ENCODE results near the gene BROX.
"Not testable (repeated sequence)": the region's sequence is repeated elsewhere in the genome, so short reads cannot be mapped to it uniquely, and the experiment has no call there.

BROX gene, protein sequence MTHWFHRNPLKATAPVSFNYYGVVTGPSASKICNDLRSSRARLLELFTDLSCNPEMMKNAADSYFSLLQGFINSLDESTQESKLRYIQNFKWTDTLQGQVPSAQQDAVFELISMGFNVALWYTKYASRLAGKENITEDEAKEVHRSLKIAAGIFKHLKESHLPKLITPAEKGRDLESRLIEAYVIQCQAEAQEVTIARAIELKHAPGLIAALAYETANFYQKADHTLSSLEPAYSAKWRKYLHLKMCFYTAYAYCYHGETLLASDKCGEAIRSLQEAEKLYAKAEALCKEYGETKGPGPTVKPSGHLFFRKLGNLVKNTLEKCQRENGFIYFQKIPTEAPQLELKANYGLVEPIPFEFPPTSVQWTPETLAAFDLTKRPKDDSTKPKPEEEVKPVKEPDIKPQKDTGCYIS

GRCh38 chr1:222712253-222713090 lies at the start of gene BROX, which contains the start of gene AIDA:
BROX (plus strand) TSS chr1:222712564; CDS start chr1:222715700, 3,136 bp downstream.
AIDA (minus strand) TSS chr1:222712491; CDS start chr1:222712317, 174 bp downstream.
- peak within 1 kb of the TSS; percentile 99 for H3K4me2 ChIP-seq (ENCODE audit: low read length)
- no peaks in the 10 kb centered on the region for H3K9me3 ChIP-seq (ENCODE audit: control insufficient read depth, low read length)
- H3K27ac ChIP-seq: peak within 1 kb of the TSS; percentile 99
- peak within 1 kb of the TSS; percentile 76 for H3K9ac ChIP-seq
- peak within 1 kb of the TSS; percentile 100 for H3K4me3 ChIP-seq (ENCODE audit: low read depth, low read length)
- H3K36me3 ChIP-seq (ENCODE audit: control insufficient read depth, insufficient read depth, low read length): no peaks in the 10 kb centered on the region
- H3K4me1 ChIP-seq: no peaks in the 10 kb centered on the region
- peak within 1 kb of the TSS; percentile 94 for H2AFZ ChIP-seq
- no peaks in the 10 kb centered on the region for H3K27me3 ChIP-seq (ENCODE audit: control insufficient read depth, insufficient read depth, low read length)
- TF ChIP-seq, protein P1, sequence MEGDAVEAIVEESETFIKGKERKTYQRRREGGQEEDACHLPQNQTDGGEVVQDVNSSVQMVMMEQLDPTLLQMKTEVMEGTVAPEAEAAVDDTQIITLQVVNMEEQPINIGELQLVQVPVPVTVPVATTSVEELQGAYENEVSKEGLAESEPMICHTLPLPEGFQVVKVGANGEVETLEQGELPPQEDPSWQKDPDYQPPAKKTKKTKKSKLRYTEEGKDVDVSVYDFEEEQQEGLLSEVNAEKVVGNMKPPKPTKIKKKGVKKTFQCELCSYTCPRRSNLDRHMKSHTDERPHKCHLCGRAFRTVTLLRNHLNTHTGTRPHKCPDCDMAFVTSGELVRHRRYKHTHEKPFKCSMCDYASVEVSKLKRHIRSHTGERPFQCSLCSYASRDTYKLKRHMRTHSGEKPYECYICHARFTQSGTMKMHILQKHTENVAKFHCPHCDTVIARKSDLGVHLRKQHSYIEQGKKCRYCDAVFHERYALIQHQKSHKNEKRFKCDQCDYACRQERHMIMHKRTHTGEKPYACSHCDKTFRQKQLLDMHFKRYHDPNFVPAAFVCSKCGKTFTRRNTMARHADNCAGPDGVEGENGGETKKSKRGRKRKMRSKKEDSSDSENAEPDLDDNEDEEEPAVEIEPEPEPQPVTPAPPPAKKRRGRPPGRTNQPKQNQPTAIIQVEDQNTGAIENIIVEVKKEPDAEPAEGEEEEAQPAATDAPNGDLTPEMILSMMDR (IDR thresholded peaks at IDR 0.05): no peak
- H3K79me2 ChIP-seq: peaks cover 8% of the 10 kb centered on the region

DNA sequence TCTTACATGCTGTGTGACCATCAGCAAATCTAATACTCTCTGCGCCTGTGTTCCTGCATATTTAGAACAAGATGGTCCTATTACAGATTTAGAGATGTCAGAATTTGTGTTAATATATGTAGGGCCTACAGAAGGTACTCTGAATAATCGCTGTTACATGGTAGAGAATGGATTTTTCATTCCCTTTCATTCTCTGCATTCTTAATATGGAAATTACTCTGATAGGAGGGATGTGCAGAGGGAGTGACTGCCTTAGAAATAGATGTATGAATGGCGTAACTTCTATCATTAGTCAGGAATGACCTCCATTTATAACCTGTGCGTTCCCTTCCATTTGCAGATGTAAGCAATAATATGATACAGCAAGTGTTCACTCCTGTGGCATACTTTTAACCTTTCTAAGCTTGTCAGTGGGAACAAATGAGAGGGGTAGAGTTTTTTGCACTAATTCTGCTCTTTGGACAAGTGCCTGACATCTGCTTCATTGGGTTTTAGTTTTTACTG lies 48.9 kb upstream of the BROX start:
- Histone ChIP-seq H3K27ac (no peak overlapping the region), H3K79me2 (no peaks in the 10 kb centered on the region), H3K4me2 (ENCODE audit: low read length) (no peak overlapping the region), H2AFZ (no peak overlapping the region), H3K27me3 (ENCODE audit: control insufficient read depth, insufficient read depth, low read length) (no peaks in the 10 kb centered on the region), H3K9ac (no peak overlapping the region), H3K4me1 (no peaks in the 10 kb centered on the region), H3K9me3 (ENCODE audit: control insufficient read depth, low read length) (no peaks in the 10 kb centered on the region), H3K36me3 (ENCODE audit: control insufficient read depth, insufficient read depth, low read length) (no peaks in the 10 kb centered on the region), H3K4me3 (ENCODE audit: low read depth, low read length) (no peak overlapping the region)
- TF ChIP-seq, protein P1 (IDR thresholded peaks at IDR 0.05): no peak

DNA sequence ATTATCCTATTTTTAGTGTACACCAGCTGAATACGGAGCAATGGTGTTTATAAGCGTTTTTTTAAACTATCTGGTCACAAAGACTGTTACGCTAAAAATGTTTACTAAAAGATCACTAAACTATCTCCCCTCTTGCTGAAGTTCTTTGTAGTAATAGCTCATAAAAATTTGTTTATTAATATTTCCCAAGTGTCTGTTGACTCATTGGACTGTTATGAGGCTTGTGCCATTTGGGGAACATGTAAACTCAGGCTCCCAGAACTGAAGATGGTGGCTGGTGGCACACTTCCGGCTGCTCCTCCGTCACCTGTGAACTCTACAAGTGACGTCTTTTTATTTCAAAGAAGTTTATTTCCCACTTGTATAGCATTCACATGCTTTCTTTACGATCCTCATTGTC lies 46.4 kb upstream of the BROX start:
- H3K4me1 ChIP-seq: no peaks in the 10 kb centered on the region
- H3K4me2 ChIP-seq (ENCODE audit: low read length): no peak overlapping the region
- no peaks in the 10 kb centered on the region for H3K36me3 ChIP-seq (ENCODE audit: control insufficient read depth, insufficient read depth, low read length)
- H2AFZ ChIP-seq: no peak overlapping the region
- H3K9me3 ChIP-seq (ENCODE audit: control insufficient read depth, low read length): no peaks in the 10 kb centered on the region
- TF ChIP-seq, protein P1 (IDR thresholded peaks at IDR 0.05): no peak
- no peak overlapping the region for H3K27ac ChIP-seq
- H3K4me3 ChIP-seq (ENCODE audit: low read depth, low read length): no peak overlapping the region
- no peaks in the 10 kb centered on the region for H3K79me2 ChIP-seq
- no peak overlapping the region for H3K9ac ChIP-seq
- H3K27me3 ChIP-seq (ENCODE audit: control insufficient read depth, insufficient read depth, low read length): no peaks in the 10 kb centered on the region

GRCh38 chr1:222668184-222668583 lies 44.2 kb upstream of the BROX start:
- H3K4me2 ChIP-seq (ENCODE audit: low read length); H2AFZ ChIP-seq; H3K4me3 ChIP-seq (ENCODE audit: low read depth, low read length); H3K9ac ChIP-seq; H3K27ac ChIP-seq; H3K27me3 ChIP-seq (ENCODE audit: control insufficient read depth, insufficient read depth, low read length); H3K36me3 ChIP-seq (ENCODE audit: control insufficient read depth, insufficient read depth, low read length); H3K9me3 ChIP-seq (ENCODE audit: control insufficient read depth, low read length); H3K79me2 ChIP-seq; H3K4me1 ChIP-seq: not testable (repeated sequence)

DNA sequence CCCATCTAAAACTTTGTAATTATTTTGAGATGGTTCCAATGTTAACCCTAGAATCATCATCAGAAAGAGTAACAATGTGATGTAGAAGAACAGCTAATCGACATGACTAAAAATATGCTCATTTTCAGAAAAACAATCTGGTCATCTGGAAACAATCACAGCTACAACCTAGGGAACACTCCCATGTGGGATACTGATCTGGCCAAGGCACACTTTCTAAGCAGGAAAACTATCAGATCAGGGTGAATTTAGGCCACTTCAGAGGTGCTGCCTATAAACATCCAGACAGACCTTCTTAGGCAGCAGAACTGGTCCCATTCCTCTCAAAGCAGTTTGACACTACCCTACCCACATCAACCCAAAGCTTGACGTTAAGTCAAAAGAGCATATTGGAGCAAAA lies 43.3 kb upstream of the BROX start:
- not testable (repeated sequence) for H3K27ac ChIP-seq; H3K4me2 ChIP-seq (ENCODE audit: low read length); H3K4me1 ChIP-seq; H2AFZ ChIP-seq; H3K9ac ChIP-seq; H3K9me3 ChIP-seq (ENCODE audit: control insufficient read depth, low read length); H3K79me2 ChIP-seq; H3K27me3 ChIP-seq (ENCODE audit: control insufficient read depth, insufficient read depth, low read length); H3K4me3 ChIP-seq (ENCODE audit: low read depth, low read length); H3K36me3 ChIP-seq (ENCODE audit: control insufficient read depth, insufficient read depth, low read length)

Measured in parathyroid adenoma (tissue), 2 donors.